Measurements from ENCODE around the gene MALRD1. TPM values are rescaled to one million over a fixed set of nuclear protein-coding genes. Genes with fewer than 3 reads are reported as not detected.

MALRD1 gene
- total and polyA plus RNA-seq, 5 donors: 0.58 to 2.7 (median 2.0) TPM

- intact Hi-C loops (cut with DNase I): no loop called here
- WGBS: 64% methylated on average over 3 of the region's 3 CpGs
- H3K9me3 ChIP-seq (ENCODE audit: control insufficient read depth, low read length): no peaks in the 10 kb centered on the region
- no peak overlapping the region for H3K27ac ChIP-seq (ENCODE audit: low read length)
- ATAC-seq (no peak), DNase-seq (no peak)
- H3K4me1 ChIP-seq (ENCODE audit: control insufficient read depth, insufficient read depth, low read length): no peaks in the 10 kb centered on the region
- H3K4me3 ChIP-seq (ENCODE audit: low read length): no peak overlapping the region
- H3K27me3 ChIP-seq (ENCODE audit: control insufficient read depth, insufficient read depth): no peaks in the 10 kb centered on the region
These were observed 5.2 kb upstream of the MALRD1 start for GRCh38 chr10:19043431-19043830.

- Histone ChIP-seq H3K9me3 (ENCODE audit: control insufficient read depth, low read length) (no peaks in the 10 kb centered on the region), H3K27ac (ENCODE audit: low read length) (no peak overlapping the region), H3K27me3 (ENCODE audit: control insufficient read depth, insufficient read depth) (no peaks in the 10 kb centered on the region), H3K4me1 (ENCODE audit: control insufficient read depth, insufficient read depth, low read length) (no peaks in the 10 kb centered on the region), H3K4me3 (ENCODE audit: low read length) (no peak overlapping the region)
- intact Hi-C loops (cut with DNase I): no loop called here
- no peak for ATAC-seq
- no peak for DNase-seq
- 76% methylated on average over 1 of the region's 1 CpG for WGBS
These were observed 1.9 kb upstream of the MALRD1 start for GRCh38 chr10:19046679-19047078.

GRCh38 chr10:19048891-19049290 is 290 bp downstream of the MALRD1 start:
- no peaks in the 10 kb centered on the region for H3K27me3 ChIP-seq (ENCODE audit: control insufficient read depth, insufficient read depth)
- ATAC-seq (no peak), DNase-seq (no peak)
- no peak overlapping the region for H3K27ac ChIP-seq (ENCODE audit: low read length)
- intact Hi-C loops (cut with DNase I): no loop called here
- no peaks in the 10 kb centered on the region for H3K9me3 ChIP-seq (ENCODE audit: control insufficient read depth, low read length)
- H3K4me1 ChIP-seq (ENCODE audit: control insufficient read depth, insufficient read depth, low read length): no peaks in the 10 kb centered on the region
- 44% methylated on average over 3 of the region's 3 CpGs for WGBS
- H3K4me3 ChIP-seq (ENCODE audit: low read length): no peak overlapping the region

GRCh38 chr10:19049567-19049966 is 966 bp downstream of the MALRD1 start:
- intact Hi-C loops (cut with DNase I): no loop called here
- WGBS: 89% methylated on average over 2 of the region's 2 CpGs
- DNase-seq: no peak

GRCh38 chr10:19054289-19054835 is 5.8 kb downstream of the MALRD1 start:
- H3K4me3 ChIP-seq (ENCODE audit: low read length): no peak overlapping the region
- no peaks in the 10 kb centered on the region for H3K27me3 ChIP-seq (ENCODE audit: control insufficient read depth, insufficient read depth)
- intact Hi-C loops (cut with DNase I): no loop called here
- H3K27ac ChIP-seq (ENCODE audit: low read length): no peak overlapping the region
- no peaks in the 10 kb centered on the region for H3K9me3 ChIP-seq (ENCODE audit: control insufficient read depth, low read length)
- H3K4me1 ChIP-seq (ENCODE audit: control insufficient read depth, insufficient read depth, low read length): no peaks in the 10 kb centered on the region
- ATAC-seq (no peak), DNase-seq (no peak)
- 70% methylated on average over 5 of the region's 5 CpGs for WGBS

More at GRCh38 chr10:19049567-19049966, 966 bp downstream of the MALRD1 start:
- Histone ChIP-seq H3K4me1 (ENCODE audit: control insufficient read depth, insufficient read depth, low read length) (no peaks in the 10 kb centered on the region), H3K4me3 (ENCODE audit: low read length) (no peak overlapping the region), H3K27me3 (ENCODE audit: control insufficient read depth, insufficient read depth) (no peaks in the 10 kb centered on the region), H3K9me3 (ENCODE audit: control insufficient read depth, low read length) (no peaks in the 10 kb centered on the region), H3K27ac (ENCODE audit: low read length) (no peak overlapping the region)
- no peak for ATAC-seq

GRCh38 chr10:19058046-19058445 is 9.4 kb downstream of the MALRD1 start:
- no peak for ATAC-seq
- intact Hi-C loops (cut with DNase I): no loop called here
- no peaks in the 10 kb centered on the region for H3K9me3 ChIP-seq (ENCODE audit: control insufficient read depth, low read length)
- no peak for DNase-seq
- no peaks in the 10 kb centered on the region for H3K27me3 ChIP-seq (ENCODE audit: control insufficient read depth, insufficient read depth)
- H3K4me3 ChIP-seq (ENCODE audit: low read length): no peak overlapping the region
- H3K4me1 ChIP-seq (ENCODE audit: control insufficient read depth, insufficient read depth, low read length): no peaks in the 10 kb centered on the region
- H3K27ac ChIP-seq (ENCODE audit: low read length): no peak overlapping the region
- WGBS: 73% methylated on average over 4 of the region's 4 CpGs

- H3K27me3 ChIP-seq (ENCODE audit: control insufficient read depth, insufficient read depth): no peaks in the 10 kb centered on the region
- ATAC-seq (no peak), DNase-seq (no peak)
- no peaks in the 10 kb centered on the region for H3K4me1 ChIP-seq (ENCODE audit: control insufficient read depth, insufficient read depth, low read length)
- intact Hi-C loops (cut with DNase I): no loop called here
- no peak overlapping the region for H3K27ac ChIP-seq (ENCODE audit: low read length)
- 77% methylated on average over 6 of the region's 6 CpGs for WGBS
- no peaks in the 10 kb centered on the region for H3K9me3 ChIP-seq (ENCODE audit: control insufficient read depth, low read length)
- no peak overlapping the region for H3K4me3 ChIP-seq (ENCODE audit: low read length)
These were observed 15.4 kb downstream of the MALRD1 start for GRCh38 chr10:19063986-19064385.

- Histone ChIP-seq H3K27me3 (ENCODE audit: control insufficient read depth, insufficient read depth) (no peaks in the 10 kb centered on the region), H3K4me3 (ENCODE audit: low read length) (no peak overlapping the region), H3K27ac (ENCODE audit: low read length) (no peak overlapping the region), H3K9me3 (ENCODE audit: control insufficient read depth, low read length) (no peaks in the 10 kb centered on the region), H3K4me1 (ENCODE audit: control insufficient read depth, insufficient read depth, low read length) (no peaks in the 10 kb centered on the region)
- 42% methylated on average over 7 of the region's 7 CpGs for WGBS
- ATAC-seq (no peak), DNase-seq (no peak)
- intact Hi-C loops (cut with DNase I): no loop called here
These were observed 23.3 kb downstream of the MALRD1 start for GRCh38 chr10:19071946-19072345.

GRCh38 chr10:19077276-19077675 is 28.7 kb downstream of the MALRD1 start:
- H3K27ac ChIP-seq (ENCODE audit: low read length): no peak overlapping the region
- ATAC-seq: no peak
- no peaks in the 10 kb centered on the region for H3K27me3 ChIP-seq (ENCODE audit: control insufficient read depth, insufficient read depth)
- no peak for DNase-seq
- no peaks in the 10 kb centered on the region for H3K4me1 ChIP-seq (ENCODE audit: control insufficient read depth, insufficient read depth, low read length)
- intact Hi-C loops (cut with DNase I): no loop called here
- no peaks in the 10 kb centered on the region for H3K9me3 ChIP-seq (ENCODE audit: control insufficient read depth, low read length)
- no peak overlapping the region for H3K4me3 ChIP-seq (ENCODE audit: low read length)

GRCh38 chr10:19096501-19097073 is 48.0 kb downstream of the MALRD1 start:
- WGBS: 71% methylated on average over 5 of the region's 5 CpGs

GRCh38 chr10:19097151-19097550 is 48.5 kb downstream of the MALRD1 start:
- Histone ChIP-seq H3K27me3 (ENCODE audit: control insufficient read depth, insufficient read depth) (no peaks in the 10 kb centered on the region), H3K4me1 (ENCODE audit: control insufficient read depth, insufficient read depth, low read length) (no peaks in the 10 kb centered on the region), H3K4me3 (ENCODE audit: low read length) (no peak overlapping the region), H3K27ac (ENCODE audit: low read length) (no peak overlapping the region), H3K9me3 (ENCODE audit: control insufficient read depth, low read length) (no peaks in the 10 kb centered on the region)
- 81% methylated on average over 3 of the region's 3 CpGs for WGBS
- ATAC-seq: no peak
- intact Hi-C loops (cut with DNase I): no loop called here
- no peak for DNase-seq

More at GRCh38 chr10:19096501-19097073, 48.0 kb downstream of the MALRD1 start:
- no peaks in the 10 kb centered on the region for H3K9me3 ChIP-seq (ENCODE audit: control insufficient read depth, low read length)
- DNase-seq: no peak
- no peak overlapping the region for H3K4me3 ChIP-seq (ENCODE audit: low read length)
- intact Hi-C loops (cut with DNase I): no loop called here
- no peaks in the 10 kb centered on the region for H3K4me1 ChIP-seq (ENCODE audit: control insufficient read depth, insufficient read depth, low read length)
- ATAC-seq: no peak
- H3K27ac ChIP-seq (ENCODE audit: low read length): no peak overlapping the region
- H3K27me3 ChIP-seq (ENCODE audit: control insufficient read depth, insufficient read depth): no peaks in the 10 kb centered on the region

GRCh38 chr10:19098803-19099202 is 50.2 kb downstream of the MALRD1 start:
- WGBS: 76% methylated on average over 7 of the region's 7 CpGs
- Histone ChIP-seq H3K4me3 (ENCODE audit: low read length) (no peak overlapping the region), H3K4me1 (ENCODE audit: control insufficient read depth, insufficient read depth, low read length) (no peaks in the 10 kb centered on the region), H3K9me3 (ENCODE audit: control insufficient read depth, low read length) (no peaks in the 10 kb centered on the region), H3K27ac (ENCODE audit: low read length) (no peak overlapping the region), H3K27me3 (ENCODE audit: control insufficient read depth, insufficient read depth) (no peaks in the 10 kb centered on the region)
- intact Hi-C loops (cut with DNase I): no loop called here
- ATAC-seq: no peak
- no peak for DNase-seq
